ENCODE results near the gene AKT3. TPM values are rescaled to one million over a fixed set of nuclear protein-coding genes. Genes with fewer than 3 reads are reported as not detected.

The AKT3 gene
- total RNA-seq, 2 experiments from 2014 or later, result 29.3 to 34.6 TPM

GRCh38 chr1:243806310-243806709 lies 43.7 kb downstream of the AKT3 start:
- ChIA-PET POLR2A (no interaction called here), CTCF (interaction anchor here (0.7 kb wide), 1 partner anchor 32 kb away, joined by 3 read pairs; no protein-coding TSS in a partner anchor)
- intact Hi-C loops (cut with DNase I, micrococcal nuclease), result no loop called here
- Mint-ChIP-seq H3K27me3 (no peaks in the 10 kb centered on the region), H3K27ac (no peak overlapping the region), H3K9me3 (ENCODE audit: low read depth) (peaks cover 2% of the 10 kb centered on the region), H3K4me1 (peaks cover 67% of the 10 kb centered on the region), H3K36me3 (ENCODE audit: low read depth) (peaks cover 40% of the 10 kb centered on the region), H3K4me3 (no peak overlapping the region)
- DNase-seq (no peak), ATAC-seq (no peak)

GRCh38 chr1:243802736-243803135 lies 47.3 kb downstream of the AKT3 start:
- ATAC-seq, result no peak
- H3K9me3 Mint-ChIP-seq (ENCODE audit: low read depth), result peaks cover 3% of the 10 kb centered on the region
- no peak for DNase-seq
- peaks cover 58% of the 10 kb centered on the region for H3K4me1 Mint-ChIP-seq
- ChIA-PET POLR2A (no interaction called here), CTCF (interaction anchor here (0.5 to 3.0 kb wide), 5 partner anchors 11 to 469 kb away, joined by 3 to 10 read pairs (median 4); no protein-coding TSS in a partner anchor)
- H3K4me3 Mint-ChIP-seq, result no peak overlapping the region
- no peak overlapping the region for H3K27ac Mint-ChIP-seq
- H3K27me3 Mint-ChIP-seq, result no peaks in the 10 kb centered on the region
- peaks cover 22% of the 10 kb centered on the region for H3K36me3 Mint-ChIP-seq (ENCODE audit: low read depth)
- intact Hi-C loops (cut with DNase I, micrococcal nuclease), result loop anchor here (1.0 to 2.0 kb wide), 2 partner anchors 36 to 46 kb away; no protein-coding TSS in a partner anchor

- Mint-ChIP-seq H3K27me3 (no peaks in the 10 kb centered on the region), H3K27ac (no peak overlapping the region), H3K36me3 (ENCODE audit: low read depth) (peaks cover 24% of the 10 kb centered on the region), H3K4me1 (peaks cover 50% of the 10 kb centered on the region), H3K4me3 (no peak overlapping the region), H3K9me3 (ENCODE audit: low read depth) (peaks cover 3% of the 10 kb centered on the region)
- no peak for ATAC-seq
- intact Hi-C loops (cut with DNase I, micrococcal nuclease), result no loop called here
- POLR2A ChIA-PET, result no interaction called here
- no peak for DNase-seq
- CTCF ChIA-PET, result interaction anchor here (0.8 to 3.0 kb wide), 3 partner anchors 9 to 43 kb away, joined by 3 to 10 read pairs (median 5); no protein-coding TSS in a partner anchor
Observed at GRCh38 chr1:243801378-243801777, 48.7 kb downstream of the AKT3 start.

- CTCF ChIA-PET, result interaction anchor here (1.5 kb wide), 1 partner anchor 38 kb away, joined by 5 read pairs; no protein-coding TSS in a partner anchor
- peaks cover 3% of the 10 kb centered on the region for H3K9me3 Mint-ChIP-seq (ENCODE audit: low read depth)
- H3K4me3 Mint-ChIP-seq, result no peak overlapping the region
- H3K4me1 Mint-ChIP-seq, result peaks cover 39% of the 10 kb centered on the region
- intact Hi-C loops (cut with DNase I, micrococcal nuclease), result no loop called here
- no peak overlapping the region for H3K27ac Mint-ChIP-seq
- ATAC-seq (no peak), DNase-seq (no peak)
- POLR2A ChIA-PET, result interaction anchor here (1.0 kb wide), 1 partner anchor 49 kb away, joined by 3 read pairs; no protein-coding TSS in a partner anchor
- no peaks in the 10 kb centered on the region for H3K27me3 Mint-ChIP-seq
- H3K36me3 Mint-ChIP-seq (ENCODE audit: low read depth), result peaks cover 20% of the 10 kb centered on the region
Observed at GRCh38 chr1:243799908-243800307, 50.1 kb downstream of the AKT3 start.

DNA sequence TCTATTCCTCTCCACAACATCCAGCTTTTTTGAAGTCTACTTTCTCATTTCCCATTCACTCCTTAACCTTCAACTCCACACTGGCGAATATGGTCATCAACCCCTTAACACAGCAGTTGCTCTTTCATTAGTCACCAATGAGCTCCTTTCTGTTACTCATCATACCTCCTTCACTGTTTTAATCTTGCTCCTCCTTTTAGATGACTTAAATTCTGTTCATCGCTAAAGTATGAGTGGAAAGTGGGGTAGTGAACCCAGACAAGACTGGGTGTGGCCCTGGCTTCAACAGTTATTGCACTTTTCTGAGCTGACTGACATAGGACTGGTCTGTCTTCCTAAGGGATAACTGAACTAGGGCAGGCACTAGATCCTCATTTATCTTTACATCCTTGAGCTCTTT lies 51.3 kb downstream of the AKT3 start:
- Mint-ChIP-seq H3K27ac (peak overlapping the region; percentile 69), H3K36me3 (ENCODE audit: low read depth) (peaks cover 15% of the 10 kb centered on the region), H3K9me3 (ENCODE audit: low read depth) (peaks cover 3% of the 10 kb centered on the region), H3K4me3 (no peak overlapping the region), H3K27me3 (no peaks in the 10 kb centered on the region), H3K4me1 (peaks cover 39% of the 10 kb centered on the region)
- intact Hi-C loops (cut with DNase I, micrococcal nuclease), result no loop called here
- peak; percentile 87 for ATAC-seq
- peak; percentile 25 for DNase-seq
- ChIA-PET POLR2A (interaction anchor here (0.6 to 1.2 kb wide), 3 partner anchors 39 to 492 kb away, joined by 3 to 4 read pairs (median 3); no protein-coding TSS in a partner anchor), CTCF (interaction anchor here (1.5 kb wide), 1 partner anchor 40 kb away, joined by 5 read pairs; no protein-coding TSS in a partner anchor)

- H3K4me3 Mint-ChIP-seq, result no peak overlapping the region
- ChIA-PET POLR2A (interaction anchor here (0.6 to 0.7 kb wide), 2 partner anchors 23 to 251 kb away, joined by 3 read pairs; no protein-coding TSS in a partner anchor), CTCF (no interaction called here)
- no peaks in the 10 kb centered on the region for H3K27me3 Mint-ChIP-seq
- peaks cover 12% of the 10 kb centered on the region for H3K36me3 Mint-ChIP-seq (ENCODE audit: low read depth)
- intact Hi-C loops (cut with DNase I, micrococcal nuclease), result no loop called here
- ATAC-seq (no peak), DNase-seq (no peak)
- peaks cover 48% of the 10 kb centered on the region for H3K4me1 Mint-ChIP-seq
- H3K27ac Mint-ChIP-seq, result no peak overlapping the region
- H3K9me3 Mint-ChIP-seq (ENCODE audit: low read depth), result peaks cover 3% of the 10 kb centered on the region
Observed at GRCh38 chr1:243796016-243796415, 54.0 kb downstream of the AKT3 start.

DNA sequence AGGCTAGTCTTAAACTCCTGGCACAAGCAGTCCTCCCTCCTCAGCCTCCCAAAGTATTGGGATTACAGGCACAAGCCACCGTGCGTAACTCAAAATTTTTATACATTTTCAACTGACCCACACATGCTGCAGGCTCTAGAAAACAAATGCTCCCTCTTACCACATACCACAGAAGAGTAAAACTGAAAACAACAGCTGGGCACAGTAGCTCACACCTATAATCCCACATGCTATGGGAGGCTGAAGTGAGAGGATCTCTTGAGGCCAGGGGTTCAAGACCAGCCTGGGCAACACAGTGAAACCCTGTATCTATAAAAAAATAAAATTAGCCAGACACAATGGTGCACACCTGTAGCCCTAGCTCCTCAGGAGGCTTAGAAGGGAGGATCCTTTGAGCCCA lies 56.7 kb downstream of the AKT3 start:
- Mint-ChIP-seq H3K4me1 (peaks cover 45% of the 10 kb centered on the region), H3K36me3 (ENCODE audit: low read depth) (peaks cover 12% of the 10 kb centered on the region), H3K9me3 (ENCODE audit: low read depth) (no peaks in the 10 kb centered on the region), H3K4me3 (no peak overlapping the region), H3K27me3 (no peaks in the 10 kb centered on the region), H3K27ac (no peak overlapping the region)
- POLR2A ChIA-PET, result no interaction called here
- CTCF ChIA-PET, result interaction anchor here (1.0 to 2.0 kb wide), 2 partner anchors 9 to 10 kb away, joined by 5 to 10 read pairs; no protein-coding TSS in a partner anchor
- ATAC-seq, result no peak
- intact Hi-C loops (cut with DNase I, micrococcal nuclease), result no loop called here
- no peak for DNase-seq

DNA sequence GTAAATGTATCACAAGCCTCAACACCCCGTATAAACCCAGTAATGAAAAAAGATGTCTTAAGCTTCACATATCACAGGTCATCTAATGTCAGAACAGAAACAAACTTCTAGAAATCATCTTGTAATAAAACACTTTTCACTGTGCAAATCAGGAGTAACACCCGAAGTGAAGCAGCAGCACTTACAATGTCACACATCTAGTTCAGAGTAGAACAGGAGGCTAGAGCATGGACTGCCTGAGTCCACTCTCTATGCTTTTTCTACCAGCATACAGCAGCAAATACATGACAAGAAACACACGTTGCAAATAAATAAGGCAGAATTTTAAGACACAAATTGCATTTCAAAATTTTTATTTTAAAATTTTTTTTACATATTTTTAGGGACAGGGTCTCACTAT lies 57.2 kb downstream of the AKT3 start:
- H3K4me3 Mint-ChIP-seq, result no peak overlapping the region
- no peaks in the 10 kb centered on the region for H3K27me3 Mint-ChIP-seq
- DNase-seq (no peak), ATAC-seq (no peak)
- intact Hi-C loops (cut with DNase I, micrococcal nuclease), result no loop called here
- peaks cover 46% of the 10 kb centered on the region for H3K4me1 Mint-ChIP-seq
- peaks cover 12% of the 10 kb centered on the region for H3K36me3 Mint-ChIP-seq (ENCODE audit: low read depth)
- POLR2A ChIA-PET, result no interaction called here
- CTCF ChIA-PET, result interaction anchor here (2.0 kb wide), 1 partner anchor 9 kb away, joined by 10 read pairs; no protein-coding TSS in a partner anchor
- no peaks in the 10 kb centered on the region for H3K9me3 Mint-ChIP-seq (ENCODE audit: low read depth)
- no peak overlapping the region for H3K27ac Mint-ChIP-seq

DNA sequence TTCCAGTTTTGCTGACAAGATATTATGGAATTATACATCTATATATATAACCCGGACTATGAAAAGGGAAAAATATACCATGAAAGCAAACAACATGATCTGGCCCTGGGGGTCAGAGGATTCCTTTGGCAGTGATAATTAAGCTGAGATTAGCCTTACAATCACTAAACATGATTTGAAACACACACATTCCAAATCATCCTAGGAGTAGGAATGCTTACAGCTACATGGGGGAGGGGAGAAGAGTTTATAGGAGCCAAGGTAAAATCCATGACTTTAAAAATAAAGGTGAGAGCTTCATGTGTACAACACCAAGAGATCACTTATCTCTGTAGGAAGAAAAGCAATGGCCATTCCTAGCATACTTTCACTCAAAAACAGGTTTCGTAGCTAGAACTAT lies 57.6 kb downstream of the AKT3 start:
- Mint-ChIP-seq H3K27me3 (no peaks in the 10 kb centered on the region), H3K4me3 (no peak overlapping the region), H3K36me3 (ENCODE audit: low read depth) (peaks cover 12% of the 10 kb centered on the region), H3K9me3 (ENCODE audit: low read depth) (no peaks in the 10 kb centered on the region), H3K27ac (no peak overlapping the region), H3K4me1 (peaks cover 48% of the 10 kb centered on the region)
- DNase-seq (no peak), ATAC-seq (no peak)
- POLR2A ChIA-PET, result no interaction called here
- intact Hi-C loops (cut with DNase I, micrococcal nuclease), result no loop called here
- CTCF ChIA-PET, result interaction anchor here (1.0 to 2.0 kb wide), 4 partner anchors 9 to 29 kb away, joined by 3 to 10 read pairs (median 4); no protein-coding TSS in a partner anchor

GRCh38 chr1:243791586-243792267 lies 58.3 kb downstream of the AKT3 start:
- ChIA-PET CTCF (interaction anchor here (1.0 to 2.0 kb wide), 4 partner anchors 10 to 29 kb away, joined by 3 to 10 read pairs (median 4); no protein-coding TSS in a partner anchor), POLR2A (interaction anchor here (0.6 kb wide), 1 partner anchor 381 kb away, joined by 4 read pairs; no protein-coding TSS in a partner anchor)
- ATAC-seq, result no peak
- no peaks in the 10 kb centered on the region for H3K9me3 Mint-ChIP-seq (ENCODE audit: low read depth)
- no peaks in the 10 kb centered on the region for H3K27me3 Mint-ChIP-seq
- no peak overlapping the region for H3K4me3 Mint-ChIP-seq
- peaks cover 11% of the 10 kb centered on the region for H3K36me3 Mint-ChIP-seq (ENCODE audit: low read depth)
- peaks cover 46% of the 10 kb centered on the region for H3K4me1 Mint-ChIP-seq
- H3K27ac Mint-ChIP-seq, result no peak overlapping the region
- intact Hi-C loops (cut with DNase I, micrococcal nuclease), result no loop called here
- DNase-seq, result no peak

DNA sequence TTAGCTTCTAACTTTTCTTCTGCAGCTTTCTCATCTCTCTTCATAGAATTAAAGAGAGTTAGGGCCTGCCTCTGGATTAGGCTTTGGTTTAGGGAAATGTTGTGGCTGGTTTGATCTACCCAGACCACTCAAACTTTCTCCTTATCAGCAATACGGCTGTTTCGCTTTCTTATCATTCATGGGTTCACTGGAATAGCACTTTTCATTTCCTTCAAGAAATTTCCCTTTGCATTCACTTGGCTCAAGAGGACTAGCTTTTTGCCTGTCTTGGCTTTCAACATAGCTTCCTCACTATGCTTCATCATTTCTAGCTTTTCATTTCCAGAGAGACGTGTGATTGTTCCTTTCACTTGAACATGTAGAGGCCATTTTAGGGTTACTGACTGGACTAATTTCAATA lies 59.6 kb downstream of the AKT3 start:
- POLR2A ChIA-PET, result no interaction called here
- ATAC-seq, result peak; percentile 65
- CTCF ChIA-PET, result interaction anchor here (1.5 kb wide), 1 partner anchor 35 kb away, joined by 4 read pairs; no protein-coding TSS in a partner anchor
- peaks cover 45% of the 10 kb centered on the region for H3K4me1 Mint-ChIP-seq
- H3K27ac Mint-ChIP-seq, result no peak overlapping the region
- peaks cover 5% of the 10 kb centered on the region for H3K36me3 Mint-ChIP-seq (ENCODE audit: low read depth)
- H3K27me3 Mint-ChIP-seq, result no peaks in the 10 kb centered on the region
- DNase-seq, result no peak
- no peaks in the 10 kb centered on the region for H3K9me3 Mint-ChIP-seq (ENCODE audit: low read depth)
- intact Hi-C loops (cut with DNase I, micrococcal nuclease), result no loop called here
- H3K4me3 Mint-ChIP-seq, result no peak overlapping the region

Data from activated CD4-positive, alpha-beta T cell treated with anti-CD3 and anti-CD28 coated beads for 36 hours (primary cell).